Measurements from ENCODE around the gene RFX1.
A peak's percentile ranks its signal among the peaks of the same experiment; 100 is the strongest.

Gene RFX1

GRCh38 chr19:13960863-13961784 lies 45.0 kb downstream of the RFX1 start:
- DNase-seq = no peak

- peak in 1 of 2 donors; percentile 8 for DNase-seq
These were observed 45.9 kb downstream of the RFX1 start for GRCh38 chr19:13959962-13960862.

- DNase-seq = no peak
These were observed 46.8 kb downstream of the RFX1 start for GRCh38 chr19:13959141-13959961.

- DNase-seq = no peak
These were observed 48.1 kb downstream of the RFX1 start for GRCh38 chr19:13958043-13958442.

- no peak for DNase-seq
These were observed 49.1 kb downstream of the RFX1 start for GRCh38 chr19:13957051-13957450.

GRCh38 chr19:13956365-13956744 lies 49.8 kb downstream of the RFX1 start:
- DNase-seq = no peak

- DNase-seq = no peak
These were observed 50.3 kb downstream of the RFX1 start for GRCh38 chr19:13955662-13956364.

GRCh38 chr19:13954185-13954584 lies 51.9 kb downstream of the RFX1 start:
- DNase-seq = no peak

GRCh38 chr19:13952931-13953531 lies 53.1 kb downstream of the RFX1 start:
- DNase-seq = peak; percentile 32 to 35

GRCh38 chr19:13952154-13952930 lies 53.8 kb downstream of the RFX1 start, which contains the start of gene DCAF15:
TSS of gene DCAF15 (plus strand) at chr19:13952509. CDS start at chr19:13952513, 4 bp downstream.
- DNase-seq = peak; percentile 99 to 100

- DNase-seq = no peak
These were observed 54.3 kb downstream of the RFX1 start for GRCh38 chr19:13951799-13952153.

- no peak for DNase-seq
These were observed 55.1 kb downstream of the RFX1 start for GRCh38 chr19:13951043-13951442.

GRCh38 chr19:13946414-13946813 lies 59.7 kb downstream of the RFX1 start:
- DNase-seq = no peak

- DNase-seq = no peak
These were observed 64.0 kb downstream of the RFX1 start for GRCh38 chr19:13942023-13942684.

- DNase-seq = no peak
These were observed 67.6 kb downstream of the RFX1 start, which contains the start of gene PODNL1 for GRCh38 chr19:13938301-13939064. TSS of gene PODNL1 (minus strand) at chr19:13938417. CDS start at chr19:13938181, 236 bp downstream.

GRCh38 chr19:13937479-13938300 lies 68.4 kb downstream of the RFX1 start:
- no peak for DNase-seq

GRCh38 chr19:13935765-13936510 lies 70.2 kb downstream of the RFX1 start:
- no peak for DNase-seq

GRCh38 chr19:13934785-13935109 lies 71.4 kb downstream of the RFX1 start:
- DNase-seq = no peak
